Astrocyte of the cerebellum (primary cell): Measurements from ENCODE around the gene IFT88.

ENCODE experiments used
- DNase-seq: peaks from one replicate; pipeline ENCODE4 v3.0.0-alpha.2; 2011; ENCODE audit warnings: low read depth
- H3K4me3 ChIP-seq: 2 replicates; pipeline ENCODE4 v1.5.1; 2011; ENCODE audit warnings: mild to moderate bottlenecking, low read depth, low read length, moderate library complexity
- CTCF ChIP-seq: IDR thresholded peaks from 2 replicates; pipeline ENCODE4 v1.5.1; 2012; ENCODE audit warnings: low read length, low read depth, moderate library complexity, mild to moderate bottlenecking; ENCODE audit errors: missing control alignments
- in situ Hi-C: cut with HindIII; loops from 2 replicates; pipeline ENCODE4 v1.10.0; 2017; ENCODE audit warnings: low sequenced_read_pairs

The IFT88 gene

GRCh38 chr13:20547479-20547908, 19.5 kb upstream of the IFT88 start:
- no peak overlapping the region for H3K4me3 ChIP-seq
- in situ Hi-C loops, result no loop called here
- no peak for TF ChIP-seq CTCF
- DNase-seq, result no peak

- DNase-seq, result no peak
- no peak for TF ChIP-seq CTCF
- in situ Hi-C loops, result no loop called here
- no peak overlapping the region for H3K4me3 ChIP-seq
Measured at GRCh38 chr13:20550799-20551198, 16.2 kb upstream of the IFT88 start.

GRCh38 chr13:20553311-20553710, 13.6 kb upstream of the IFT88 start:
- DNase-seq, result no peak
- TF ChIP-seq CTCF, result no peak
- H3K4me3 ChIP-seq, result no peak overlapping the region
- in situ Hi-C loops, result no loop called here

- in situ Hi-C loops, result no loop called here
- DNase-seq, result no peak
- no peak overlapping the region for H3K4me3 ChIP-seq
- TF ChIP-seq CTCF, result no peak
Measured at GRCh38 chr13:20558982-20559381, 8.0 kb upstream of the IFT88 start.

- no peak for DNase-seq
- in situ Hi-C loops, result no loop called here
- no peak overlapping the region for H3K4me3 ChIP-seq
- no peak for TF ChIP-seq CTCF
Measured at GRCh38 chr13:20559659-20560356, 7.1 kb upstream of the IFT88 start.

- H3K4me3 ChIP-seq, result no peak overlapping the region
- DNase-seq, result no peak
- TF ChIP-seq CTCF, result no peak
- in situ Hi-C loops, result no loop called here
Measured at GRCh38 chr13:20561741-20562140, 5.2 kb upstream of the IFT88 start.
